Breast epithelium (tissue), 4 donors: ENCODE results near the gene BSN. TPM values are rescaled to one million over a fixed set of nuclear protein-coding genes. Genes with fewer than 3 reads are reported as not detected.

ENCODE experiments used
- DNase-seq, 2 donors: peaks; one replicate each; pipeline ENCODE4 v3.0.0-alpha.2; 2019; ENCODE audit warnings: low spot score in 2 of 2
- H3K27ac ChIP-seq, 2 donors: fragments of 200-600 bp; sonication (generic) in 1 of 2; one replicate each; pipeline ENCODE4 v1.5.1; 2016 to 2019; ENCODE audit warnings: mild to moderate bottlenecking in 1 of 2
- H3K27me3 ChIP-seq, 2 donors: fragments of 200-600 bp; sonication (generic) in 1 of 2; one replicate each; pipeline versions ENCODE4 v1.5.1 to v1.6.0; 2017 to 2019; ENCODE audit warnings: control low read depth in 1 of 2, mild to moderate bottlenecking in 1 of 2
- H3K36me3 ChIP-seq: fragments of 200-600 bp; one replicate; pipeline ENCODE4 v1.5.1; 2019
- H3K4me1 ChIP-seq, 2 donors: fragments of 200-600 bp; sonication (generic); one replicate each; pipeline ENCODE4 v1.5.1; 2016 to 2019; ENCODE audit warnings: control low read depth in 1 of 2
- H3K4me3 ChIP-seq, 3 donors: fragments of 200-600 bp; sonication (generic); 1 replicate in 2 of 3; 2 replicates in 1 of 3; pipeline ENCODE4 v1.5.1; 2016 to 2019; ENCODE audit warnings: mild to moderate bottlenecking in 3 of 3, moderate library complexity in 2 of 3
- H3K9me3 ChIP-seq, 2 donors: fragments of 200-600 bp; sonication (generic) in 1 of 2; one replicate each; pipeline ENCODE4 v1.5.1; 2016 to 2019; ENCODE audit warnings: control low read depth in 1 of 2
- POLR2A ChIP-seq: fragments of 450-650 bp; IDR thresholded peaks from one replicate; pipeline ENCODE4 v1.6.1; 2016; ENCODE audit warnings: antibody characterized with exemption, mild to moderate bottlenecking, moderate library complexity
- POLR2AphosphoS5 ChIP-seq, 3 donors: sonication (generic); formaldehyde crosslinking; IDR thresholded peaks; one replicate each; pipeline ENCODE4 v1.6.1; 2017; ENCODE audit warnings: antibody characterized with exemption in 3 of 3
- intact Hi-C: fragments of 100-400 bp; cut with DNase I; formaldehyde crosslinking; loops from one replicate; pipeline ENCODE4 v1.15.1; 2023; ENCODE audit warnings: low total_unique reads
- total RNA-seq, 3 donors: library from RNA; depleted of rRNA; stranded (reverse); fragments of >200 nt; gene quantifications; one replicate each; pipeline ENCODE4 v1.1.0, GENCODE V29; 2016
- TF ChIP-seq, protein P1 (sequence below), 3 donors: fragments of 450-650 bp; IDR thresholded peaks; one replicate each; pipeline ENCODE4 v1.5.1; 2016 to 2017; ENCODE audit warnings: antibody characterized with exemption in 3 of 3, mild to moderate bottlenecking in 3 of 3, moderate library complexity in 3 of 3

BSN gene
- total RNA-seq, 3 donors from 2014 or later: 0.15 to 0.48 (median 0.33) TPM

DNA sequence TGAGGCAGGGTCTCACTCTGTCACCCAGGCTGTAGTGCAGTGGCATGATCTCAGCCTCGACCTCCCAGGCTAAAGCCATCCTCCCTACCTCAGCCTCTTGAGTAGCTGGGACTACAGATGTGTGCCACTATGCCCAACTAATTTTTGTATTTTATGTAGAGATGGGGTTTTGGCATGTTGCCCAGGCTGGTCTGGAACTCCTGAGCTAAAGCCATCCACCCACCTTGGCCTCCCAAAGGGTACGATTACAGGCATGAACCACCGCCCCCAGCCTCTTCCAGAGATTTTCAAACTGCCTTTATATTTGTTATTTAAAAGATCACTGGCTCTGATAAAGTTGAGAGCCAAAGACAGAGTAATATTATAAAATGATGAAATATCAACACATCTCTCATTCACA, 37.3 kb downstream of the BSN start:
- H3K9me3 ChIP-seq: no peaks in the 10 kb centered on the region
- TF ChIP-seq POLR2AphosphoS5 (IDR thresholded peaks at IDR 0.05) (no peak), POLR2A (no peak)
- TF ChIP-seq, protein P1, sequence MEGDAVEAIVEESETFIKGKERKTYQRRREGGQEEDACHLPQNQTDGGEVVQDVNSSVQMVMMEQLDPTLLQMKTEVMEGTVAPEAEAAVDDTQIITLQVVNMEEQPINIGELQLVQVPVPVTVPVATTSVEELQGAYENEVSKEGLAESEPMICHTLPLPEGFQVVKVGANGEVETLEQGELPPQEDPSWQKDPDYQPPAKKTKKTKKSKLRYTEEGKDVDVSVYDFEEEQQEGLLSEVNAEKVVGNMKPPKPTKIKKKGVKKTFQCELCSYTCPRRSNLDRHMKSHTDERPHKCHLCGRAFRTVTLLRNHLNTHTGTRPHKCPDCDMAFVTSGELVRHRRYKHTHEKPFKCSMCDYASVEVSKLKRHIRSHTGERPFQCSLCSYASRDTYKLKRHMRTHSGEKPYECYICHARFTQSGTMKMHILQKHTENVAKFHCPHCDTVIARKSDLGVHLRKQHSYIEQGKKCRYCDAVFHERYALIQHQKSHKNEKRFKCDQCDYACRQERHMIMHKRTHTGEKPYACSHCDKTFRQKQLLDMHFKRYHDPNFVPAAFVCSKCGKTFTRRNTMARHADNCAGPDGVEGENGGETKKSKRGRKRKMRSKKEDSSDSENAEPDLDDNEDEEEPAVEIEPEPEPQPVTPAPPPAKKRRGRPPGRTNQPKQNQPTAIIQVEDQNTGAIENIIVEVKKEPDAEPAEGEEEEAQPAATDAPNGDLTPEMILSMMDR (IDR thresholded peaks at IDR 0.05): no peak
- H3K4me1 ChIP-seq: no peaks in the 10 kb centered on the region
- no peak for DNase-seq
- no peak overlapping the region for H3K4me3 ChIP-seq
- H3K27me3 ChIP-seq: no peaks in the 10 kb centered on the region
- H3K27ac ChIP-seq: no peak overlapping the region
- intact Hi-C loops: no loop called here
- H3K36me3 ChIP-seq: no peaks in the 10 kb centered on the region

DNA sequence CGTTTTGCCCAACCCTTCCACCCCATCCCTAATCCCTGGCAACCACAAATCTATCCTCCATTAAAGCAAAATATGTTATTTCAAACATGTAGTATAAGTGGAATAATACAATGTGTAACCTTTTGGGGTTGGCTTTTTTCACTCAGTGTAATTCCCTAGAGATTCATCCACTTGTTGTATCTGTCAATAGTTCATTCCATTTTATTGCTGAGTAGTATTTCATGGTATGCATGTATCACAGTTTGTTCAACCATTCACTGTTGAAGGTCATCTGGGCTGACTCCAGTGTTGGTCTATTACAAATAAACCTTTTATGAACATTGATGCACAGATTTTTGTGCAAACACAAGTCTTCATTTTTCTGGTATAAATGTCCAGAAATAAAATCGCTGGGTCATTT, 38.8 kb downstream of the BSN start:
- Histone ChIP-seq H3K27me3 (no peaks in the 10 kb centered on the region), H3K4me3 (no peak overlapping the region), H3K27ac (no peak overlapping the region), H3K9me3 (no peaks in the 10 kb centered on the region), H3K4me1 (no peaks in the 10 kb centered on the region), H3K36me3 (no peaks in the 10 kb centered on the region)
- intact Hi-C loops: no loop called here
- TF ChIP-seq POLR2A: no peak
- TF ChIP-seq POLR2AphosphoS5 (IDR thresholded peaks at IDR 0.05): no peak
- TF ChIP-seq, protein P1 (IDR thresholded peaks at IDR 0.05): no peak
- DNase-seq: no peak

DNA sequence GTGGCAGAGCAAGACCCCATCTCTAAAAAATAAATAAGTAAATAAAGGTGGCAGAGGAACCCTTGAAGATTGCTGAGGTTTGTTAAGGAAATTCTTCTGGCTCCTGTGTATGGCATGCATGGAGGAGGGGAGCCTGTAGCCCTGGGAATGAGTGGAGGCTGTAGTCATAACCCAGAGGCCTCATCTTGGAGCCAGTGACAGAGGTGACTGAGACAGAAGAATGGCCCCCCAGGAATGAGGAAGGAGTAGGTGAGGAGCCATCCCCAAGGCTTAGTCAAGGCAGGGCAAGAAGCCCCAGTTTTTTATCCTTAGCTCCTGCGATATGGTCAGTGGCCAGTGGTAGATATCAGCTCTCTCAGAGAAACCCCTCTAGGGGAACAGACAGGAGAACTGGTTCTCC, 46.5 kb downstream of the BSN start:
- Histone ChIP-seq H3K4me1 (no peaks in the 10 kb centered on the region), H3K4me3 (no peak overlapping the region), H3K27me3 (no peaks in the 10 kb centered on the region), H3K9me3 (no peaks in the 10 kb centered on the region), H3K27ac (no peak overlapping the region), H3K36me3 (no peaks in the 10 kb centered on the region)
- no peak for DNase-seq
- intact Hi-C loops: loop anchor here (10.0 kb wide), 1 partner anchor 946 kb away; no protein-coding TSS in a partner anchor
- no peak for TF ChIP-seq POLR2A
- TF ChIP-seq, protein P1 (IDR thresholded peaks at IDR 0.05): no peak

DNA sequence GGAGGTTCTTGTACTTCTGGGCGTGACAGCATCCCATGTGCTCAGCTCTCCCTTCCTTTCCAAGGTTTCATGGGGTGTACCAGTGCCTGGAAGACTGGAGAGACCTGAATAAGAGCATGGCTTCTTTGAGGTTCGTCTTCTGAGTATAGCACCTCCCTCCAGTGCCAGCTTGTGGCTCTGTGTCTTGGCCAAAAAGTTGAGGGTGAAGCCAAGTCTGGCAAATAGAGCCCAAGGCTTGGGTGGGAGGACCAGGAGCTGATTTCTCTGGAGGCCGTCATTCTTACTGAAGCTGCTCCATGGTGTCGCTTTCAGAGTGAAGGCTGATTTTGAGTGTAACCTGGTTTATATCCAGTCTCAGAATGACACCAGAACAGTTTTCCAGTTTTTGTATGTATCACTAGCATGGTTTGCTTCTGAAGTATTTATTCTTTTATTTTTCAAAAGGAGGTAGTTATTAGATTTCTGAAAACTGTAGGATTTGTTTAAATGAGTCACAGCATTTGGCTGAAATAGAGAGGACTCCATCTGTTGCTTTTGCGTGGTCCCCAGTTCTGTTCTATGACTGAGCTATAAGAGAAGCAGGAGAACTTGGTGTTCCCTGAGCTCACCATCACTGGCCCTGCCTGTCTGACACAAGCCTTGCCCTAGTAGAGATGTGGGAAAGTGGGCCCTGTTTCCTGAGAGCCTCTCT, 47.2 kb downstream of the BSN start:
- intact Hi-C loops: loop anchor here (10.0 kb wide), 1 partner anchor 947 kb away; no protein-coding TSS in a partner anchor
- Histone ChIP-seq H3K9me3 (no peaks in the 10 kb centered on the region), H3K4me3 (no peak overlapping the region)

DNA sequence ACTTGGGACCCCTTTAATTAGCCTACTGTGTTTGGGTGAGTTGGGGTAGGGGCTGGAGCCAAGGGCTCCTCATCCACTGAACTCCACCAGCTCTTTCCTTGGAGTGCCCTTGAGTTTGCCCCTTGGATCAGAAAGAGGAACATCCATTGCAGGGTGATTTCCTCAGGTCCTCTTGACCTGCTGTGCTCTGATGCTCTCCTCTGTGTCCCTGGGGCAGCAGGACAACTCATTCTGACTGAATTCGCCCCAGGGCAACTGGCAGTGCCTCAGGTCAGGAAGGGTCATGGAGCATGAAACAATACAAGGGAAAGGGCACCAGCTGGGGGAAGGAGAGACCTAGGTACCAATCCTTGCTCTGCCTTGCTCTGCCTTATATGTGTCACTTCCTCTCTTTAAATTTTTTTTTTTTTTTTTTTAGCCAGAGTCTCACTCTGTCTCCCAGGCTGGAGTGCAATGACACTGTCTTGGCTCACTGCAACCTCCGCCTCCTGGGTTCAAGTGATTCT, 47.8 kb downstream of the BSN start:
- Histone ChIP-seq H3K9me3 (no peaks in the 10 kb centered on the region), H3K27ac (no peak overlapping the region), H3K4me3 (no peak overlapping the region), H3K36me3 (no peaks in the 10 kb centered on the region), H3K27me3 (no peaks in the 10 kb centered on the region), H3K4me1 (no peaks in the 10 kb centered on the region)
- no peak for DNase-seq
- intact Hi-C loops: loop anchor here (10.0 kb wide), 1 partner anchor 947 kb away; no protein-coding TSS in a partner anchor
- TF ChIP-seq, protein P1 (IDR thresholded peaks at IDR 0.05): no peak
- no peak for TF ChIP-seq POLR2A
- no peak for TF ChIP-seq POLR2AphosphoS5 (IDR thresholded peaks at IDR 0.05)

More for the DNA sequence above, 47.2 kb downstream of the BSN start:
- no peaks in the 10 kb centered on the region for H3K4me1 ChIP-seq
- DNase-seq: no peak
- TF ChIP-seq, protein P1 (IDR thresholded peaks at IDR 0.05): no peak
- TF ChIP-seq POLR2A (no peak), POLR2AphosphoS5 (IDR thresholded peaks at IDR 0.05) (no peak)
- no peaks in the 10 kb centered on the region for H3K36me3 ChIP-seq
- H3K27ac ChIP-seq: no peak overlapping the region
- H3K27me3 ChIP-seq: no peaks in the 10 kb centered on the region
